HUDEP-2 (cell line): Measurements from ENCODE around the gene SLC25A1.

Source experiments
- DNase-seq, 76 experiments: peaks; one replicate each; lab custom pipeline; 2025; ENCODE audit not compliant: unreplicated experiment in 76 of 76; lab: John Stamatoyannopoulos, UW

SLC25A1 gene

GRCh38 chr22:19178657-19179496 lies at the start of gene SLC25A1:
Gene SLC25A1, minus strand, starts transcription at chr22:19178736. Its CDS starts 63 bp downstream, at chr22:19178673.
- peak in 73 of 76 experiments; percentile 29 to 92 (median 81) for DNase-seq

GRCh38 chr22:19228179-19228578 lies 49.6 kb upstream of the SLC25A1 start:
- no peak for DNase-seq

- no peak for DNase-seq
Observed at GRCh38 chr22:19226428-19226827, 47.9 kb upstream of the SLC25A1 start.

GRCh38 chr22:19225560-19225959 lies 47.0 kb upstream of the SLC25A1 start:
- DNase-seq: no peak

- no peak for DNase-seq
Observed at GRCh38 chr22:19224985-19225384, 46.4 kb upstream of the SLC25A1 start.

- DNase-seq: no peak
Observed at GRCh38 chr22:19224557-19224956, 46.0 kb upstream of the SLC25A1 start.

GRCh38 chr22:19223617-19224016 lies 45.1 kb upstream of the SLC25A1 start:
- DNase-seq: no peak

- DNase-seq: no peak
Observed at GRCh38 chr22:19223110-19223509, 44.6 kb upstream of the SLC25A1 start.

GRCh38 chr22:19222242-19223005 lies 43.9 kb upstream of the SLC25A1 start:
- DNase-seq: no peak

- DNase-seq: no peak
Observed at GRCh38 chr22:19220867-19221266, 42.3 kb upstream of the SLC25A1 start.

- DNase-seq: peak in 2 of 76 experiments; percentile 4 to 8
Observed at GRCh38 chr22:19218541-19219233, 40.2 kb upstream of the SLC25A1 start.

- no peak for DNase-seq
Observed at GRCh38 chr22:19216579-19216978, 38.0 kb upstream of the SLC25A1 start.

- DNase-seq: no peak
Observed at GRCh38 chr22:19215360-19215759, 36.8 kb upstream of the SLC25A1 start.

GRCh38 chr22:19214078-19214473 lies 35.5 kb upstream of the SLC25A1 start:
- DNase-seq: no peak

GRCh38 chr22:19213442-19214077 lies 35.0 kb upstream of the SLC25A1 start:
- no peak for DNase-seq

- DNase-seq: no peak
Observed at GRCh38 chr22:19213001-19213400, 34.5 kb upstream of the SLC25A1 start.

- DNase-seq: no peak
Observed at GRCh38 chr22:19212302-19212870, 33.9 kb upstream of the SLC25A1 start.

- no peak for DNase-seq
Observed at GRCh38 chr22:19210188-19210587, 31.7 kb upstream of the SLC25A1 start.

GRCh38 chr22:19208287-19208847 lies 29.8 kb upstream of the SLC25A1 start:
- DNase-seq: no peak

GRCh38 chr22:19207884-19208283 lies 29.3 kb upstream of the SLC25A1 start:
- no peak for DNase-seq
